Measurements from ENCODE around the gene LCE2C. TPM values are rescaled to one million over a fixed set of nuclear protein-coding genes. Genes with fewer than 3 reads are reported as not detected.

The LCE2C gene
- total RNA-seq, 1 experiment from 2014 or later = not detected

DNA sequence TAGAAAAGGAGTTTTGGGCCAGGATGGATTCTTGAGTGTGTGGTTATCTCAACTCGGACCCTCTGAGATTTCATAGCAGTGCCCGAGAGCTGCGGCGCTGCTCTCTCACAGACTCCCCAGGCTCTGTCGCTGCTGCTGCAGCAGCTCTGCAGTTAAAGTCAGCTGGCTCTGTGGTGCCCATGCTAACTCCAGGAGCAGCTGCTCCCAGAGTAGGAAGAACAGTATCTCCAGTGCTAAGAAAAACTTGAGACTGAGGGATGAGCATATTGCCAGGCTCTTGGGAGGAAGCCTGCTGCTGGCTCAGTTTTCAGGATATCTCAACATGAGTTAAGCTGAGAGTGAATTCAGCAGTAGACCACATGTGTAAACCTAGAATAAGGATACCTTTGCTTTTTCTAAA, 7.4 kb upstream of the LCE2C start:
- peaks cover 4 to 13% (median 11%) of the 10 kb centered on the region in 3 experiments for H3K36me3 Mint-ChIP-seq (ENCODE audit: insufficient read depth in 1 of 3, low read depth in 3 of 3)
- H3K9me3 Mint-ChIP-seq = peaks cover 95 to 97% of the 10 kb centered on the region in 2 experiments

More for the DNA sequence above, 7.4 kb upstream of the LCE2C start:
- H2BK15ac ChIP-seq (ENCODE audit: low read depth, low read length) = no peak overlapping the region
- H3K4me2 ChIP-seq (ENCODE audit: insufficient read depth, insufficient read length, low read length) = no peak overlapping the region
- TF ChIP-seq, protein P1, sequence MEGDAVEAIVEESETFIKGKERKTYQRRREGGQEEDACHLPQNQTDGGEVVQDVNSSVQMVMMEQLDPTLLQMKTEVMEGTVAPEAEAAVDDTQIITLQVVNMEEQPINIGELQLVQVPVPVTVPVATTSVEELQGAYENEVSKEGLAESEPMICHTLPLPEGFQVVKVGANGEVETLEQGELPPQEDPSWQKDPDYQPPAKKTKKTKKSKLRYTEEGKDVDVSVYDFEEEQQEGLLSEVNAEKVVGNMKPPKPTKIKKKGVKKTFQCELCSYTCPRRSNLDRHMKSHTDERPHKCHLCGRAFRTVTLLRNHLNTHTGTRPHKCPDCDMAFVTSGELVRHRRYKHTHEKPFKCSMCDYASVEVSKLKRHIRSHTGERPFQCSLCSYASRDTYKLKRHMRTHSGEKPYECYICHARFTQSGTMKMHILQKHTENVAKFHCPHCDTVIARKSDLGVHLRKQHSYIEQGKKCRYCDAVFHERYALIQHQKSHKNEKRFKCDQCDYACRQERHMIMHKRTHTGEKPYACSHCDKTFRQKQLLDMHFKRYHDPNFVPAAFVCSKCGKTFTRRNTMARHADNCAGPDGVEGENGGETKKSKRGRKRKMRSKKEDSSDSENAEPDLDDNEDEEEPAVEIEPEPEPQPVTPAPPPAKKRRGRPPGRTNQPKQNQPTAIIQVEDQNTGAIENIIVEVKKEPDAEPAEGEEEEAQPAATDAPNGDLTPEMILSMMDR (conservative IDR thresholded peaks at IDR 0.05) = no peak
- no peak overlapping the region for H3K14ac ChIP-seq (ENCODE audit: insufficient read depth, low read length)
- H3T11ph ChIP-seq (ENCODE audit: low read length) = no peak overlapping the region
- H3K79me1 ChIP-seq (ENCODE audit: insufficient read depth, low read depth, low read length, poor library complexity, severe bottlenecking) = no peaks in the 10 kb centered on the region
- H3K23me2 ChIP-seq (ENCODE audit: insufficient read length, low read depth, low read length, poor library complexity, severe bottlenecking) = no peaks in the 10 kb centered on the region
- DNase-seq = no peak
- H3K9me3 ChIP-seq (ENCODE audit: control insufficient read depth, low read depth, low read length) = peaks cover 96% of the 10 kb centered on the region
- no peak overlapping the region for H3K4ac ChIP-seq (ENCODE audit: low read depth, low read length)
- no peak overlapping the region for H2BK12ac ChIP-seq (ENCODE audit: insufficient read length, low read depth, low read length)
- H2BK5ac ChIP-seq (ENCODE audit: insufficient read length, low read length) = no peak overlapping the region
- Mint-ChIP-seq H3K4me1 (no peaks in the 10 kb centered on the region), H3K4me3 (no peak overlapping the region), H3K27me3 (ENCODE audit: low read depth) (no peaks in the 10 kb centered on the region; the same call in none of the 2 replicates), H3K27ac (no peak overlapping the region)
- H3K56ac ChIP-seq (ENCODE audit: insufficient read length, low read depth, low read length) = no peak overlapping the region
- H2AK5ac ChIP-seq (ENCODE audit: insufficient read length, low read length) = no peak overlapping the region
- no peak overlapping the region for H4K8ac ChIP-seq (replicated peaks; ENCODE audit: insufficient read length, low read depth, low read length)
- no peak overlapping the region for H2BK20ac ChIP-seq (ENCODE audit: low read depth, low read length, poor library complexity, severe bottlenecking)
- H2BK120ac ChIP-seq (ENCODE audit: low read depth, low read length, poor library complexity, severe bottlenecking) = no peak overlapping the region
- H3K4me1 ChIP-seq (ENCODE audit: insufficient read depth, low read length) = no peaks in the 10 kb centered on the region
- H3K18ac ChIP-seq (ENCODE audit: insufficient read length, low read depth, low read length) = no peak overlapping the region
- no CpG with 5 or more reads among the region's 5 CpGs for WGBS (ENCODE audit: extremely low coverage, insufficient read length, low lambda C conversion rate)
- no peaks in the 10 kb centered on the region; the same call in 1 of the 2 replicates for H3K27me3 ChIP-seq (ENCODE audit: insufficient read depth, low read length)
- H3K9ac ChIP-seq (ENCODE audit: extremely low read depth, insufficient read length, low read length) = no peak overlapping the region
- no peak overlapping the region for H3K27ac ChIP-seq (ENCODE audit: insufficient read length, low read depth, low read length)
- no peaks in the 10 kb centered on the region for H4K20me1 ChIP-seq (ENCODE audit: control insufficient read depth, insufficient read depth, insufficient read length)
- no peak overlapping the region for H3K23ac ChIP-seq (ENCODE audit: insufficient read length, low read depth, low read length)
- no peak overlapping the region for H4K5ac ChIP-seq (ENCODE audit: insufficient read length, low read depth, low read length)
- H3K79me2 ChIP-seq (ENCODE audit: insufficient read depth, low read length) = no peaks in the 10 kb centered on the region
- H4K91ac ChIP-seq (ENCODE audit: insufficient read length, low read depth, low read length) = no peak overlapping the region
- H2AFZ ChIP-seq (ENCODE audit: low read length) = no peak overlapping the region
